Breast epithelium (tissue), 4 donors: ENCODE data around the gene SH3GL3. TPM values are rescaled to one million over a fixed set of nuclear protein-coding genes. Genes with fewer than 3 reads are reported as not detected.

ENCODE experiments used
- DNase-seq, 2 donors: peaks; one replicate each; pipeline ENCODE4 v3.0.0-alpha.2; 2019; ENCODE audit warnings: low spot score in 2 of 2
- H3K27ac ChIP-seq, 2 donors: fragments of 200-600 bp; sonication (generic) in 1 of 2; one replicate each; pipeline ENCODE4 v1.5.1; 2016 to 2019; ENCODE audit warnings: mild to moderate bottlenecking in 1 of 2
- H3K27me3 ChIP-seq, 2 donors: fragments of 200-600 bp; sonication (generic) in 1 of 2; one replicate each; pipeline versions ENCODE4 v1.5.1 to v1.6.0; 2017 to 2019; ENCODE audit warnings: control low read depth in 1 of 2, mild to moderate bottlenecking in 1 of 2
- H3K36me3 ChIP-seq: fragments of 200-600 bp; one replicate; pipeline ENCODE4 v1.5.1; 2019
- H3K4me1 ChIP-seq, 2 donors: fragments of 200-600 bp; sonication (generic); one replicate each; pipeline ENCODE4 v1.5.1; 2016 to 2019; ENCODE audit warnings: control low read depth in 1 of 2
- H3K4me3 ChIP-seq, 3 donors: fragments of 200-600 bp; sonication (generic); 1 replicate in 2 of 3; 2 replicates in 1 of 3; pipeline ENCODE4 v1.5.1; 2016 to 2019; ENCODE audit warnings: mild to moderate bottlenecking in 3 of 3, moderate library complexity in 2 of 3
- H3K9me3 ChIP-seq, 2 donors: fragments of 200-600 bp; sonication (generic) in 1 of 2; one replicate each; pipeline ENCODE4 v1.5.1; 2016 to 2019; ENCODE audit warnings: control low read depth in 1 of 2
- POLR2A ChIP-seq: fragments of 450-650 bp; IDR thresholded peaks from one replicate; pipeline ENCODE4 v1.6.1; 2016; ENCODE audit warnings: antibody characterized with exemption, mild to moderate bottlenecking, moderate library complexity
- POLR2AphosphoS5 ChIP-seq, 3 donors: sonication (generic); formaldehyde crosslinking; IDR thresholded peaks; one replicate each; pipeline ENCODE4 v1.6.1; 2017; ENCODE audit warnings: antibody characterized with exemption in 3 of 3
- intact Hi-C: fragments of 100-400 bp; cut with DNase I; formaldehyde crosslinking; loops from one replicate; pipeline ENCODE4 v1.15.1; 2023; ENCODE audit warnings: low total_unique reads
- total RNA-seq, 3 donors: library from RNA; depleted of rRNA; stranded (reverse); fragments of >200 nt; gene quantifications; one replicate each; pipeline ENCODE4 v1.1.0, GENCODE V29; 2016
- TF ChIP-seq, protein P1 (sequence below), 3 donors: fragments of 450-650 bp; IDR thresholded peaks; one replicate each; pipeline ENCODE4 v1.5.1; 2016 to 2017; ENCODE audit warnings: antibody characterized with exemption in 3 of 3, mild to moderate bottlenecking in 3 of 3, moderate library complexity in 3 of 3

The SH3GL3 gene
- total RNA-seq, 3 donors from 2014 or later, result not detected

DNA sequence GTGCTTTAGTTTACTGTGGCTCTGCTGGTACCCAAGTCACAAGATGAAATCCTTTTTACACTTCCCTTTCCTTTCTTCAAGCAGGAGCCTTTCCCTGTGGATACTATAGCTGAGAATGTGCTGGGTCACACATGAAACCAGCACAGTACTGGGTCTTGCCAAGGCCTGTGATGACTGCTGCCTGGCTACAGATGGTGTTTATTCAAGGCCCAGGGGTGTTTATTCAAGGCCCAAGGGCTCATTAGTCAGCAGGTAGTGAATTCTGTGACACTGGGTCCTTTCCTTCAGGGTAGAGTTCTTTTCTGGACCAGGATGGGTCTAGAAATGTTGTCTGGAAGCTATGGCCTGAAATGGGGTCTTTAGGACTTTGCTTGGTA is 99.4 kb downstream of the SH3GL3 start:
- intact Hi-C loops, result no loop called here
- Histone ChIP-seq H3K27me3 (no peaks in the 10 kb centered on the region), H3K27ac (no peak overlapping the region), H3K4me3 (no peak overlapping the region), H3K9me3 (peaks cover 0 to 7% of the 10 kb centered on the region in 2 donors), H3K36me3 (no peaks in the 10 kb centered on the region), H3K4me1 (no peaks in the 10 kb centered on the region)
- TF ChIP-seq POLR2A (no peak), POLR2AphosphoS5 (IDR thresholded peaks at IDR 0.05) (no peak)
- TF ChIP-seq, protein P1, sequence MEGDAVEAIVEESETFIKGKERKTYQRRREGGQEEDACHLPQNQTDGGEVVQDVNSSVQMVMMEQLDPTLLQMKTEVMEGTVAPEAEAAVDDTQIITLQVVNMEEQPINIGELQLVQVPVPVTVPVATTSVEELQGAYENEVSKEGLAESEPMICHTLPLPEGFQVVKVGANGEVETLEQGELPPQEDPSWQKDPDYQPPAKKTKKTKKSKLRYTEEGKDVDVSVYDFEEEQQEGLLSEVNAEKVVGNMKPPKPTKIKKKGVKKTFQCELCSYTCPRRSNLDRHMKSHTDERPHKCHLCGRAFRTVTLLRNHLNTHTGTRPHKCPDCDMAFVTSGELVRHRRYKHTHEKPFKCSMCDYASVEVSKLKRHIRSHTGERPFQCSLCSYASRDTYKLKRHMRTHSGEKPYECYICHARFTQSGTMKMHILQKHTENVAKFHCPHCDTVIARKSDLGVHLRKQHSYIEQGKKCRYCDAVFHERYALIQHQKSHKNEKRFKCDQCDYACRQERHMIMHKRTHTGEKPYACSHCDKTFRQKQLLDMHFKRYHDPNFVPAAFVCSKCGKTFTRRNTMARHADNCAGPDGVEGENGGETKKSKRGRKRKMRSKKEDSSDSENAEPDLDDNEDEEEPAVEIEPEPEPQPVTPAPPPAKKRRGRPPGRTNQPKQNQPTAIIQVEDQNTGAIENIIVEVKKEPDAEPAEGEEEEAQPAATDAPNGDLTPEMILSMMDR (IDR thresholded peaks at IDR 0.05), result no peak
- no peak for DNase-seq

DNA sequence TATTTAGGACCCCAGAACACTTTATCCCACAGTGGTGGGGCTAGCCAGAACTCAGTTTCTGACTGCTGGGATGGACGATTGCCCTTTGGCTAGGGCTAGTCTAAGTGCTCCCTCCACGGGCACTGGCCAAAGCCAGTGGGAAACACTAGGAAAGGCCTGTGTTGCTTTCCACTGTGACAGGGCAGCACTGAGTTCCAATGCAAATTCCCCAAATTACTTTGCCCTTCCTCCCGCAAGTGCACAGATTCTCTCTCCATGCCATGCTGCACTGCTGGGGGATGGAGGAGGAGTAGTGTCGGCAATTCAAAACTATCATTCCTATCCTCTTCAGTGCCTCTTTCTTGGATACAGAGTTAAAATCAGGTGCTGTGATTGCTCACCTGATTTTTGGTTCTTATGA is 100.0 kb downstream of the SH3GL3 start:
- Histone ChIP-seq H3K4me3 (no peak overlapping the region), H3K36me3 (no peaks in the 10 kb centered on the region), H3K27ac (no peak overlapping the region), H3K9me3 (peaks cover 0 to 7% of the 10 kb centered on the region in 2 donors), H3K4me1 (no peaks in the 10 kb centered on the region), H3K27me3 (no peaks in the 10 kb centered on the region)
- intact Hi-C loops, result no loop called here
- DNase-seq, result no peak
- TF ChIP-seq POLR2A (no peak), POLR2AphosphoS5 (IDR thresholded peaks at IDR 0.05) (no peak)
- TF ChIP-seq, protein P1 (IDR thresholded peaks at IDR 0.05), result no peak

DNA sequence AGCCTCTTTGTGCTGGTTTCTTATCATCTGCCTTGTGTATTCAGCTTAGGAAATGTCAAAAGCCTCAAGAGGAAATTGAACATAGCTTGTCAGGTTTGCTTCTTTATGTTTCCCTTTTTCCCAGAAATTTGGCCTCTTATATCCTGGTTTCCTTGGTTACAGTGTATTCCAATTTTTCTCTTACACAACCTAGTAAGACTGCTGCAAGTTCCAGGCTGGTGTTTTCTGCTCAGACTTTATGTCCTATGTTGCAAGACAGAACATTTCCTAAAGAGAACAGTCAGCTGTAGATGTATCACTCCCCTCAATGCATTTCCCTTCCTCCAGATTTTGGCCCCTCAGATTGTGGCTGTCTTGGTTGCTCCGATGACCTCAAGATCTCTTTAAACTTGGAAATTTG is 102.5 kb downstream of the SH3GL3 start:
- TF ChIP-seq, protein P1 (IDR thresholded peaks at IDR 0.05), result no peak
- TF ChIP-seq POLR2AphosphoS5 (IDR thresholded peaks at IDR 0.05) (no peak), POLR2A (no peak)
- Histone ChIP-seq H3K9me3 (no peaks in the 10 kb centered on the region), H3K36me3 (no peaks in the 10 kb centered on the region), H3K4me3 (no peak overlapping the region), H3K4me1 (no peaks in the 10 kb centered on the region), H3K27me3 (no peaks in the 10 kb centered on the region), H3K27ac (no peak overlapping the region)
- intact Hi-C loops, result loop anchor here (5.0 kb wide), 1 partner anchor 117 kb away; no protein-coding TSS in a partner anchor
- DNase-seq, result no peak

DNA sequence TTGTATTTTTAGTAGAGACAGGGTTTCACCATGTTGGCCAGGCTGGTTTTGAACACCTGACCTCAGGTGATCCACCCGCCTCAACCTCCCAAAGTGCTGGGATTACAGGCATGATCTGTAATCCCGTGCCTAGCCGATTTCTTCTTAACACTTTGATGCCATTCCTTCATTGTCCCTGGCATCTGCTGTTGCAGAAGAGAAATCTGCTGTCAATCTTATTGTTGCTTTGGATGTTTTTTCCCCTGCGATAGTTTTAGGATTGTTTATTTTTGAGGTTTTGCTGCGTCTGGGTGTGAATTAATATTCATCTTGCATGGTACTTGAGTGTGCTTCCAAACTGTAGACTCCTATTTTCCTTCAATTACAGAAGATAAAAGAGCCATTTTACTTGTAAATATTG is 107.4 kb downstream of the SH3GL3 start:
- no peaks in the 10 kb centered on the region for H3K36me3 ChIP-seq
- intact Hi-C loops, result loop anchor here (5.0 kb wide), 1 partner anchor 122 kb away; no protein-coding TSS in a partner anchor
- H3K9me3 ChIP-seq, result no peaks in the 10 kb centered on the region
- H3K4me3 ChIP-seq, result no peak overlapping the region
- no peak overlapping the region for H3K27ac ChIP-seq
- no peak for DNase-seq
- no peaks in the 10 kb centered on the region for H3K4me1 ChIP-seq
- TF ChIP-seq POLR2A (no peak), POLR2AphosphoS5 (IDR thresholded peaks at IDR 0.05) (no peak)
- TF ChIP-seq, protein P1 (IDR thresholded peaks at IDR 0.05), result no peak
- H3K27me3 ChIP-seq, result no peaks in the 10 kb centered on the region

DNA sequence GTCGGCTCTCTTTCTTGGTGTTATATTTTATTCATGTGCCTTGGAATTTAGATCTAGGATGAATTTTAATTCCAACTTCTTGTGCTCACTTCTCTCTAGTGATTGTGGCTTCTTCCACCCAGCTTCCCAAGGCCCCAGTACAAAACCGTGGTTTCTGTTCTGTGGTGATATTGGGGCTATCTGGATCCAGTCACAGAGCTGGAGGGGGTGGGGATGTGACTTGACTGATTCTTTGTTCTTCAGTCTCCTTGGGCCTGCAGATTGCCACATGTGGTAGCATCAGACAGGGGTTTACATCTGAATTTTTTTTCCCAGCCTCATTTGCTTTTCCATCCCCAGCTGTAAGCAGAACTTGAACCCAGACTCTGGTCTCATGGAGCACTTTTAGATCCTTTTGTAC is 108.2 kb downstream of the SH3GL3 start:
- TF ChIP-seq POLR2A (no peak), POLR2AphosphoS5 (IDR thresholded peaks at IDR 0.05) (no peak)
- TF ChIP-seq, protein P1 (IDR thresholded peaks at IDR 0.05), result no peak
- H3K4me1 ChIP-seq, result no peaks in the 10 kb centered on the region
- intact Hi-C loops, result no loop called here
- H3K4me3 ChIP-seq, result no peak overlapping the region
- H3K36me3 ChIP-seq, result no peaks in the 10 kb centered on the region
- H3K27ac ChIP-seq, result no peak overlapping the region
- no peak for DNase-seq
- no peaks in the 10 kb centered on the region for H3K9me3 ChIP-seq
- H3K27me3 ChIP-seq, result no peaks in the 10 kb centered on the region
